GM21825 (cell line): ENCODE data around the gene LARP6.

ENCODE experiments used
- ATAC-seq: cut with Tn5 transposase; IDR thresholded peaks from one replicate; pipeline ENCODE4 v1.9.1; 2021; ENCODE audit warnings: mild to moderate bottlenecking, moderate library complexity; ENCODE audit not compliant: unreplicated experiment

Gene LARP6

DNA sequence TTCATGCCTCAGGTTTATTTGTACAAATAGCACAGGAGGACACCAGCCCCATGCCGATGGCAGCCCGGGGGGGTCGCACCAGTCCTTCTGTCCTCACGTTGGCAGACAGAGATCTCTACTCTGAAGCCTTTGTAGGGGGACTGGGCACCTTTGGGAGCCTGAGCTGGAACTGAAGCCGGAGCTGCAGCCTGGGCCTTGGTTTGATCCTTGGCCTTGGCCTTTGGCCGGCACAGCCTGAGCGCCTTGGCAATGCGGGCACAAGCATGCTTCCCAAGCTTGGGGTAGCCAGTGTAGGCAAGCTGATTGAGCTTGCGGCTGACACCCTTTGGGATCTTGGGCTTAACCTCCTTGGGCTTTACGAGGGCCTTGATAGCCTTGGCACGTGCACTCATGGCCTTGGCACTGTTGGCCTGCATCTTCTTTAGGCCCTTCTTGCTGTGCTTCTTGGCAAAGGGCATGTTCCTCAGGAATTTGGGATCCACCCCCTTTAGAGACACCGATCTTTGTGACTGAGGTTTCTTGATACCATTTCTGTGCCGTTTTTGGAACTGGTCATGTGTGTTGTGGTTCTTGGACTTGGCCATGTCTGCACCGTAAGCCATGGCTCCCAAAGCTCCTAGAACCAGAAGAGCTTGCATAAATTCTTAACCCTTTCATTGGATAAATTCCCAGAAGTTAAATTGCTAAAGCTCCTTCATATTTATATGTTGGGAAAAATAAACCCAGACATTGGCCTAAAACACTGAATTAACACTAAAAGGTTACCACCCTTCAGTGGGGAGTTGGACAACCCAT lies 57.2 kb downstream of the LARP6 start:
- no peak for ATAC-seq

DNA sequence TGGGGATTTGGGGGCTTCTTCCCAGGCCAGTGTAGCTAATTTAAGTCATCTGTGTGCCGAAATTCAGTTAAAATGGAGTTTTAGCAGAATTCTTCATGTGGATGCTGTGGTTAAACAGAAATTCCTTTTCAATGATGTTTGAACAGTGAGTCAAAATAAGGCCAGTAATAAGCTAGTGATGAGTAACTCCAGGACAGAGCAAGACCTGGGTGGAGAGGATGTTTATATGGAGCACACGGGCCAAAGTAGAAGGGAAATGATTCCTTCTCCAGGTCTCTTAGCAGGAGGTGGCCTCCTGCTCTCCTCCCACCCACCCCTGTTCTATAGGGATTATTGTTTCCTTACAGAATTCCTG lies 58.7 kb downstream of the LARP6 start:
- ATAC-seq: no peak

DNA sequence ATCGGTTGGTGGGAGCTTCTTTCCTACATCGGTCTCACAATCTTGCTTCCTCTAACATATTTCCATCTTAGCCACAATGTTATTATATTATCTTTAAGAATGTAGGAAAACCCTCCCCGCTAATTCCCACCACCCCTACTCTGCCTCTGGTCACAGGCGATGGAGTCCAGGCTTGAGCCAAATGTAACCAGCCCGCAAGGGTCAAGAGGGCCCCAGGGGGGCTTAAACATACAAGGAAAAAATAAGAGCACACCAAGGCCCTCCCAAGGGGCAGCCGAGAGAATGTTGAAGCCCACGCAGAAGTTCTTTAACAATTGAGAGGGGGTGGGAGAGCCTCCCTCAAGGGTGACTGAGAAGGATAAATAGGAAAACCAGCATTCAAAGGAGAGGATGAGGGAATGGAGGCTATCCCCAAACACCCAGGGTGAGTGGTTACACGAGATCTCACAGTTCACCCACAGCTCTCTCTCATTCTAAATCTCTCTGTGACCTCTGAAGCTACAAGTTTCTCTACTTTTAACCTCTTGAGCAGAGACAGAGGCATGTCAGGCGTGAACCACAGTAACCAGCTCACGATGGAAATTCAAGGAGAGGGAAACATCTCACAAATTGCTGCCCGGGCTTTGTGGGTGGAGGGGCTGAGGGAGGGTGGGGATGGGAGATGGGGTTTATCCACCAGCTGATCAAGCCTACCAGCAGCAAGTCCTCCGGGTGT lies 59.2 kb downstream of the LARP6 start:
- no peak for ATAC-seq

DNA sequence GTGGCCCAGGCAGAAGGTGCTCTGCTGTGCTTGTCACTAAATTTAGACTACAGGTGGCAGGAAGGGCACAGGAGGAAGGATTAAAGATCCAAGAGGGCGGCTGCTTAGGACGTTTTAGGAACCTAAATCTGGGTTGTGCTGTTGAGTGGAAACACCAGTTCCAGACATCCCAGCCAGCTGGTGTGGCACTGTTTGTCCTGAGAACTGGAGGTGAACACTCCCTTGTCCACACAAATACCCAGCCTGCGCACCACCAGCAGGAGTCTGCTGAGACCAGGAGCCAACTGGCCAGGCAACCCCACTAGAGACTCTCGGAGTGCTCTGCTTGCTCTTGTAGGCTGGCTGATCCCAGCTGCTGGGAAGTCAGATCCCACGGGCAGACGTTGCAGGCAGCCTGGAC lies 60.3 kb downstream of the LARP6 start:
- no peak for ATAC-seq

DNA sequence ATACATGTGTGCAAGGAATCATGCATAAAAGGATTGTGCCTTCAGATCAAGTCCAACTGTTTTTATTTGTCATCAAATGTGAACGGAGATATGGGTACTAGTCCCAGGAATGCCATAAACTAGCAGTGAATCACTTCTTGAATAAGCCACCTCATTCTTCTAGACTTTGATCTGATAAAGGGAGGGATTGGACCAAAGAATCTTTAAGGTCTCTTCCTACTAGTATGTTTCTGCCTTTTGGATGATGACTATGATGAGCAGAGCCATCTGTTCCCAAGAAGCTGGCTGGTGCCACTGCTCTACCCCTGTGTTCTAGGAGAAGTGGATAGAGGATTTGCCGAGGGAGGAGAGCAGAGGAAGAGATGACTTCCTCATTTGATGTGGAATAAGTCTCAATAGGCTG lies 61.8 kb downstream of the LARP6 start:
- no peak for ATAC-seq

DNA sequence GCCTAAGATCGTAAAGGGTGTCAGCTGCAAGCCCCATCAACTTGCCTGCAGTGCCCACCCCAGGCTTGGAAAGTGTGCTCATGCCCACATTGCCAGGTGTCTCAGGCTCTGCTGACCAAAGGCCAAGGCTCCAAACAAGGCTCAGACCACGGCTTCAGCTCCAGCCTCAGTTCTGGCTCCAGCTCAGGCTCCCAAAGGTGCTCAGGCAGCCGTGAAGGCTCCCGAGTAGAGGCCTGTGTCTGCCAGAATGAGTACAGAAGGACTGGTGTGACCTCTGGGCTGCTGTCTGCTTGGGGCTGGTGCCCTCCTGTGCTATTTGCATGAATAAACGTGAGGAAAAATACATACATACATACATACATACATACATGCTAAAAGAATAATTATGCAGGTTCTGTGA lies 62.7 kb downstream of the LARP6 start:
- no peak for ATAC-seq

DNA sequence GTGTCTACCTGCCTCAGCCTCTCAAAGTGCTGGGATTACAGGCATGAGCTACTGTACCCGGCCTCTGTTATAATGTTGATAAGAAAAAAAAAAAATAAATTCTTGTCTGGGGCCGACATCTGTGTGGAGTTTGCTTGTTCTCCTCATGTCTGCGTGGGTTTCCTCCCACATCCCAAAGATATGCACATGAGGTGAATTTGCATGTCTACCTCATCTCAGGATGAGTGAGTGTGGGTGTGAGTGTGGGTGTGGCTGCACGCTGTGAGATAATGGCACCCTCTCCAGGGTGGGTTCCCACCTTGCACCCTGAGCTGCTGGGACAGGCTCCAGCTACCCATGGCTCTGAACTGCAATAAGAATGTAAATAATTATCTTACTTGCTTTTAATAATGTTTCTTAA lies 64.7 kb downstream of the LARP6 start:
- ATAC-seq: no peak

DNA sequence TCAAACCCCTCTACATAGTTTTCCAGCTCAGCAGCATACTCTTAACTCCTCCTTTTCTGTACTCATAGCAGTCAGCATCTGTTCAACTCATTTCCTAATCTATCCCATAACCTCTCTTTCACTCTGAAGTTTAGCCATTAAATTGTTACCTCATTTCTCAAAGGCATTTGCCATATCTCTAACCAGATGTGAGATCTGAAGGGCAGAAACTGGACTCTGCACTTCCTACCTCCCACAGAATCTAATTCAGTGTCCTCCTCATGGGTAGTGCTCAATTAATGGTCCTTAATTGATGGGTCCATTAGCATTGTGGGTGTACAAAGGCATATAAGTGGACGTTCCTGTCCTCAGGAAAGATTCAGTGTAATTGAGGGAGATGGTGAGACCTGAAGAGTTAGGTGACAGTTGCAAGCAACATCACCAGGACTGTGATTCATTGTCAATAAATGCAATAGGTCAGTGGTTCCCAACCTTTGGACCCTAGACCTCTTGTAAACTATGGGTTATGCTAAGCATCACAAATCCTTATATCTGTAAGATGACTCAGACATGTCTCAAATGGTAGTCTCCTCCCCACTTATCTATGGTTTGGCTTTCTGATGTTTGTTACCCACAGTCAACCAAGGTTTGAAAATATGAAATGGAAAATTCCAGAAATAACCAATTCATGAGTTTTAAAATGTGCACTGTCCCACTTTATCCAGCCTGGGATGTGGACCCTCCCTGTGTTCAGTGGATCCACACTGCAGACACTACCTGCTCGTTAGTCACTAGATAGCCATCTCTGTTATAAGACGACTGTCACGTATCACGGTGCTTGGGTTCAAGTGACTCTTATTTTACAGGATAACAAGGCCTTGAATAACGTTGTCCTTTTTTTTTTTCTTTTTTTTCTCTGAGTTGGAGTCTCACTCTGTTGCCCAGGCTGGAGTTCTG lies 65.6 kb downstream of the LARP6 start:
- ATAC-seq: no peak

DNA sequence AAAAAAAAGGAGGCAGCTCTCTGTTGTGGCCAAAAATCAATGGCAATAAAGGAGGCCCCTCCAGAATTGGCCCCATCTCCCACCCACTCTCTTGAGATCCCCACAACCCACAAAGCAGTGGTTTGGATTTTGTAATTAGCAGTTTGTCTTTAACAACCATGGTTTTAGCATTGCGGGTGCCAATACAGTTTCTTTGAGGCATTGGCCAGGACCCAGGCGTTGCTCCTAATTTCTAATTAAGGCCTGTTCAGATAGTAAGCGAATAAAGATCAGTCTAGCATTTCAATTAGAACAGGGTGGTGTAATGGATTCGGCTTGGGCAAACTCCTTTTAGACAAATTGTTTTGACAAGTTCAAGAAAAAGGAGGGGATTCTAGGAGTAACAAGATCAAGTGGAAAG lies 67.0 kb downstream of the LARP6 start:
- ATAC-seq: no peak

DNA sequence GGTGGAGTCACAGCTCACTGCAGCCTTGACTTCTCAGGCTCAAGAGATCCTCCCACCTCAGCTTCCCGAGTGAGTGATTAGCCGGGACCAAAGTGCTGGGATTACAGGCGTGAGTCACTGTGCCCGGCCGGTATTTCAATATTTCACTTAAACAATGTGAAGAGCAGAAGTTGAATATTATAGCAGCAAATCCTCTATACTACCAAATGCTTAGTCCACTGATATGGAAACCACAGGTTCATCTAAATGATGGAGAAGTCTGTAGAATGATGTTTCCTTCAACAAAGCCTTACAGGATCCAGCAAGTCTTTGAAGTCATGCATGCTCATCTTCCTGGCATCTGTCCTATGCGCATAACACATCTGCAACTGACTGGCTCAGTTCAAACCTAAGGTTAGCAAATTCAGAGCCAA lies 70.3 kb downstream of the LARP6 start:
- no peak for ATAC-seq

DNA sequence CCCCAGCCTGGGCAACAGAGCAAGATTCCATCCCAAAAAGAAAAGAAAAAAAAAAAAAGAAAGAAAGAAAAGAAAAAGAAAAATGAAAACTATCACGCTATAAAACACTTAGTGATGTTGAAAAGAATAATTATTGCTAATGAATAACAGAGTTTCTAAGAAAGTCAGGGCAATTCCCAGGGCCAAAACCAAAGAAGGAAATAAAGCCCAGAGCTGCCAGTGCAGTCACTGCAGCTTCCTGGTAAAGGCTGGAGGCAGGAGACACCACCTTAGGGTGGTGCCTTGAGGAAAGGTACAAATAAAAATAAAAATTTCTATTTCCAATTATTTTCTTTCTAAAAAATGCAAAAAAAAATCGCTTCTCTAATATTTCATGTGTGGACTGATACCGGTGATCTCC lies 70.9 kb downstream of the LARP6 start:
- ATAC-seq: no peak

DNA sequence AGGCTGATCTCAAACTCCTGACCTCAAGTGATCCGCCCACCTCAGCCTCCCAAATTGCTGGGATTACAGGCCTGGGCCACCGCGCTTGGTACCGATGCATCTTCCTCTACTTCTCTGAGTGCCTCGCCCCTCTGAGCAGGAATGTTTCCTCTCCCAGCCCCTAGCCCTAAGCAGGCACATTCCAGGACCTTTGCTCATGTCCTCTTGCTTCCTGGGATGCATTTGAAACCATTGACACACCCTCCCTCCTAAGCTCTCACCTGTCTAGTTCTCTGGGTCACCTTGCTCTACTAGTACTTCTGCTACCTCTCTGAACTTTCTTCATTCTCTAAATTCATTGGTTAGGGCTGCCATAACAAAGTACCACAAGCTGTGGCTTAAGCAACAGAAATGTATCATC lies 72.7 kb downstream of the LARP6 start:
- ATAC-seq: no peak
